Esophagus muscularis mucosa (tissue), 3 donors: ENCODE measurements around the gene OR5AK2.

Source experiments
- POLR2A ChIP-seq: fragments of 450-650 bp; IDR thresholded peaks from one replicate; pipeline ENCODE4 v1.6.1; 2017; ENCODE audit warnings: antibody characterized with exemption, moderate library complexity, mild to moderate bottlenecking, low read depth
- TF ChIP-seq, protein P1 (sequence below), 3 experiments: fragments of 200-600 bp in 2 of 3; fragments of 450-650 bp in 1 of 3; sonication (generic) in 2 of 3; IDR thresholded peaks; one replicate each; pipeline ENCODE4 v1.5.1; 2017 to 2019; ENCODE audit warnings: antibody characterized with exemption in 3 of 3, mild to moderate bottlenecking in 2 of 3, moderate library complexity in 1 of 3

DNA sequence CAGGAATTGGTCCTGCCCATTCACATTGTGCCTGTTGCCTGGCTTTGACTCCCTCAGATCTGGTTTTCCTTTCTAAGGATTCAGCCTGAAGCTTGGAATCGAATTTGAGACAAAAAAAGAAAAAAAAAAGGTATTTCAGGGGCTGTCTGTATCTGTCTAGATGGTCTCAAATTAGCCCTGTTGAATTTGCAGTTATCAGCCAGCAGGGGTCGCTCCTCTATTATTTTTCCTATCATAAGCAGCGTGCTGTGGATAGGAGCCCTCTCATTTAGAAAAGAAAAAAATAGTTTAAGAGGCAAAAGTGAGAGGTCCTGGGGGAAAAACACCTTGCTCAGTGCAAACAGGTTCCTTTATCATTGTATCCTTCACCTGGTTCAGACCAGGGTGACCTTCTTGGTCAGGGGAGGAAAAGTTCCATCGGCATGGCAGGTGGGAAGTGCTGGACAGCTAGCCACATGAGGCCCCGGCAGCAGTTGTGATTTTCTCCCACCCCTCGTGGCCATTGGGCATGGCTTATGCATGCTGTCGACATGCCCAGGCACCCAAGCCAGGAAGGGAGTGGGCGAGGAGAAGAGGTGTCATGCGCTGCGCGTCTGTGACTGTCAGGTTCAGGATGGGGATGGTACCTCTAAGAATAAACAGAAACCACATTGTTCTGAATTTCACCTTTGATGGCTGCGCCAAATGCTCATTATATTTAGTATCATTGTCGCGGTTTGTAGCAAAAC is 13.1 kb downstream of the OR5AK2 start:
- TF ChIP-seq, protein P1, sequence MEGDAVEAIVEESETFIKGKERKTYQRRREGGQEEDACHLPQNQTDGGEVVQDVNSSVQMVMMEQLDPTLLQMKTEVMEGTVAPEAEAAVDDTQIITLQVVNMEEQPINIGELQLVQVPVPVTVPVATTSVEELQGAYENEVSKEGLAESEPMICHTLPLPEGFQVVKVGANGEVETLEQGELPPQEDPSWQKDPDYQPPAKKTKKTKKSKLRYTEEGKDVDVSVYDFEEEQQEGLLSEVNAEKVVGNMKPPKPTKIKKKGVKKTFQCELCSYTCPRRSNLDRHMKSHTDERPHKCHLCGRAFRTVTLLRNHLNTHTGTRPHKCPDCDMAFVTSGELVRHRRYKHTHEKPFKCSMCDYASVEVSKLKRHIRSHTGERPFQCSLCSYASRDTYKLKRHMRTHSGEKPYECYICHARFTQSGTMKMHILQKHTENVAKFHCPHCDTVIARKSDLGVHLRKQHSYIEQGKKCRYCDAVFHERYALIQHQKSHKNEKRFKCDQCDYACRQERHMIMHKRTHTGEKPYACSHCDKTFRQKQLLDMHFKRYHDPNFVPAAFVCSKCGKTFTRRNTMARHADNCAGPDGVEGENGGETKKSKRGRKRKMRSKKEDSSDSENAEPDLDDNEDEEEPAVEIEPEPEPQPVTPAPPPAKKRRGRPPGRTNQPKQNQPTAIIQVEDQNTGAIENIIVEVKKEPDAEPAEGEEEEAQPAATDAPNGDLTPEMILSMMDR (IDR thresholded peaks at IDR 0.05) = no peak
- TF ChIP-seq POLR2A = no peak
